SK-N-SH (cell line): Measurements from ENCODE around the gene XPR1. TPM values are rescaled to one million over a fixed set of nuclear protein-coding genes. Genes with fewer than 3 reads are reported as not detected.

Source experiments
- CTCF ChIA-PET: fragments of 300-600, 350-600 bp; formaldehyde crosslinking; extraction: SDS; loops from one replicate; lab custom pipeline; 2021; lab: Yijun Ruan, JAX
- POLR2A ChIA-PET: fragments of 350-600 bp; sonication (Branson Sonifier 250); formaldehyde crosslinking; extraction: SDS; loops from one replicate; lab custom pipeline; 2020; ENCODE audit warnings: antibody characterized with exemption, inconsistent platforms; lab: Yijun Ruan, JAX
- DNase-seq: peaks from one replicate; pipeline ENCODE4 v3.0.0; 2012
- H2AFZ ChIP-seq: fragments of 200-600 bp; sonication (generic); 2 replicates; pipeline ENCODE4 v1.8.1; 2016; ENCODE audit warnings: antibody characterized with exemption, mild to moderate bottlenecking, low read depth
- H3F3A ChIP-seq: fragments of 200-600 bp; sonication (generic); replicated peaks from 2 replicates; pipeline ENCODE3; 2016; ENCODE audit warnings: antibody characterized with exemption, mild to moderate bottlenecking; ENCODE audit not compliant: insufficient read depth
- H3K27ac ChIP-seq, 2 experiments: fragments of 200-500 bp in 1 of 2; fragments of 200-600 bp in 1 of 2; sonication (Bioruptor generic) in 1 of 2; sonication (generic), shearing (Covaris generic) in 1 of 2; 2 replicates each; pipeline versions ENCODE4 v1.5.1 to v1.6.1; 2014 to 2016; ENCODE audit warnings: low read depth in 2 of 2, inconsistent platforms in 1 of 2, low read length in 1 of 2, mild to moderate bottlenecking in 1 of 2, mixed read lengths in 1 of 2
- H3K27me3 ChIP-seq: fragments of 200-600 bp; sonication (generic), shearing (Covaris generic); 2 replicates; pipeline ENCODE4 v1.6.1; 2016; ENCODE audit warnings: mixed run types; ENCODE audit not compliant: insufficient read depth
- H3K36me3 ChIP-seq, 2 experiments: fragments of 200-500 bp in 1 of 2; fragments of 200-600 bp in 1 of 2; sonication (Bioruptor generic) in 1 of 2; sonication (generic) in 1 of 2; replicated peaks in 1 of 2; 2 replicates each; pipeline versions ENCODE3 to v1.5.1; 2014 to 2016; ENCODE audit warnings: low read length in 1 of 2, mild to moderate bottlenecking in 1 of 2; ENCODE audit not compliant: insufficient read depth in 2 of 2, control insufficient read depth in 1 of 2
- H3K4me1 ChIP-seq, 2 experiments: fragments of 200-500 bp in 1 of 2; fragments of 200-600 bp in 1 of 2; sonication (Bioruptor generic) in 1 of 2; sonication (generic), shearing (Covaris generic) in 1 of 2; 2 replicates each; pipeline versions ENCODE4 v1.5.1 to v1.6.1; 2014 to 2016; ENCODE audit warnings: low read depth in 1 of 2, low read length in 1 of 2, mixed run types in 1 of 2; ENCODE audit not compliant: insufficient read depth in 2 of 2, control insufficient read depth in 1 of 2
- H3K4me2 ChIP-seq: fragments of 200-600 bp; sonication (generic), shearing (Covaris generic); 2 replicates; pipeline ENCODE4 v1.6.1; 2017; ENCODE audit warnings: mixed run types
- H3K4me3 ChIP-seq, 2 experiments: fragments of 200-500 bp in 1 of 2; fragments of 200-600 bp in 1 of 2; sonication (Bioruptor generic) in 1 of 2; sonication (generic), shearing (Covaris generic) in 1 of 2; 2 replicates each; pipeline versions ENCODE4 v1.5.1 to v1.8.1; 2014 to 2016; ENCODE audit warnings: low read depth in 2 of 2, inconsistent platforms in 1 of 2, low read length in 1 of 2, mild to moderate bottlenecking in 1 of 2, mixed read lengths in 1 of 2, moderate library complexity in 1 of 2
- H3K79me2 ChIP-seq: fragments of 200-600 bp; sonication (generic); 2 replicates; pipeline ENCODE4 v1.8.1; 2017; ENCODE audit warnings: mild to moderate bottlenecking; ENCODE audit not compliant: insufficient read depth
- H3K9ac ChIP-seq: fragments of 200-600 bp; sonication (generic); 2 replicates; pipeline ENCODE4 v1.6.1; 2017; ENCODE audit warnings: mixed run types
- H3K9me2 ChIP-seq: fragments of 200-600 bp; sonication (generic); 2 replicates; pipeline ENCODE4 v1.6.1; 2017; ENCODE audit warnings: mixed run types
- H3K9me3 ChIP-seq: fragments of 200-600 bp; sonication (generic); 2 replicates; pipeline ENCODE4 v1.6.1; 2017; ENCODE audit warnings: mixed run types, mild to moderate bottlenecking, moderate library complexity
- H4K20me1 ChIP-seq: fragments of 200-600 bp; sonication (generic); 2 replicates; pipeline ENCODE4 v1.6.1; 2017; ENCODE audit warnings: mild to moderate bottlenecking, mixed run types; ENCODE audit not compliant: insufficient read depth
- CTCF ChIP-seq: fragments of 200-600 bp; sonication (generic); IDR thresholded peaks from 2 replicates; pipeline ENCODE4 v1.6.1; 2017; ENCODE audit warnings: antibody characterized with exemption, mild to moderate bottlenecking, moderate library complexity
- EP300 ChIP-seq, 2 experiments: IDR thresholded peaks; 2 replicates each; pipeline versions ENCODE4 v1.4.0 to v1.6.1; 2012; ENCODE audit warnings: borderline replicate concordance in 1 of 2, low read depth in 1 of 2, low read length in 1 of 2
- FOXM1 ChIP-seq: IDR thresholded peaks from 2 replicates; pipeline ENCODE4 v1.4.0; 2012; ENCODE audit warnings: low read depth, mild to moderate bottlenecking
- GABPA ChIP-seq: IDR thresholded peaks from 2 replicates; pipeline ENCODE4 v1.4.0; 2012; ENCODE audit warnings: low read depth, mild to moderate bottlenecking
- GATA2 ChIP-seq: sonication (generic); formaldehyde crosslinking; IDR thresholded peaks from 2 replicates; pipeline ENCODE4 v1.5.0; 2020; ENCODE audit warnings: mild to moderate bottlenecking, missing genetic modification reagents
- IRF3 ChIP-seq: fragments of 150-350 bp; IDR thresholded peaks from 2 replicates; pipeline ENCODE4 v1.6.1; 2016; ENCODE audit warnings: mild to moderate bottlenecking, low read depth, low read length
- MEF2A ChIP-seq: IDR thresholded peaks from 2 replicates; pipeline ENCODE4 v1.4.0; 2012; ENCODE audit warnings: low read depth, borderline replicate concordance
- RCOR1 ChIP-seq: fragments of 150-350 bp; IDR thresholded peaks from 2 replicates; pipeline ENCODE4 v1.6.1; 2017; ENCODE audit warnings: antibody characterized with exemption, low read length
- RXRA ChIP-seq: IDR thresholded peaks from 2 replicates; pipeline ENCODE4 v1.4.0; 2012; ENCODE audit warnings: low read depth, mild to moderate bottlenecking, borderline replicate concordance
- SIN3A ChIP-seq: IDR thresholded peaks from 2 replicates; pipeline ENCODE4 v1.6.1; 2012; ENCODE audit warnings: low read depth, mild to moderate bottlenecking, low read length, moderate library complexity, borderline replicate concordance
- SMC3 ChIP-seq: IDR thresholded peaks from 2 replicates; pipeline ENCODE4 v1.6.1; 2012; ENCODE audit warnings: low read depth, low read length, improper control_type of control experiment
- TCF12 ChIP-seq: IDR thresholded peaks from 2 replicates; pipeline ENCODE4 v1.4.0; 2012
- WGBS: methylation state at CpG from one replicate; pipeline ENCODE4 v1.1.6; 2017; ENCODE audit warnings: low lambda C conversion rate; 5-methylcytosine and 5-hydroxymethylcytosine counted together
- polyA plus RNA-seq, 3 experiments: library from polyadenylated mRNA; depleted of rRNA; stranded (reverse); fragments of >200 nt; gene quantifications; 2 replicates each; pipeline ENCODE4 v1.2.3, GENCODE V29; 2012
- TF ChIP-seq, protein P1 (sequence below): IDR thresholded peaks from 2 replicates; pipeline ENCODE4 v1.6.1; 2012; ENCODE audit warnings: mild to moderate bottlenecking, low read depth, low read length, moderate library complexity
- TF ChIP-seq, protein P2 (sequence below): IDR thresholded peaks from 2 replicates; pipeline ENCODE4; 2012

Gene XPR1
- polyA plus RNA-seq, 1 of the 3 experiments (the other 2 are of a cell fraction), result 7.9 TPM

DNA sequence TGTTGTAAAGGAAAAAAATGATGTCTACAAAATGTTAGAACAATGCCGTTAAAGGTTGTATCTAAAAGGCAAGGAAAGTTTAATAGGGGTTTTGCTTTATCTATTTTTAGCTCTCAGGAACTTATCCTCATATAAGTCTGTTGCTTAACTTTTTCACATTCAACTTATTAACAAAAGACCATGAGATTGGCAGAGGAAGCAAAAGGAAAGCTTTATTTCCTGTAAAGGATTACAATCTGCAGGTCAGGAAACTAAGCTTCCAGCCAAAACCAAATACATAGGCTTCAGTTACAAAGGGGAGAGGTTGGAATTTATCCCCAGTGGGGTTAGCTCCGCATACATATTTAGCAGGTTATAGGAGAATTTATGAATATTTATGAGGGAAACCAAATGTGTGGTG lies 222.2 kb downstream of the XPR1 start:
- 83% methylated on average over 2 of the region's 2 CpGs for WGBS
- Histone ChIP-seq H2AFZ (no peak overlapping the region), H3K27me3 (no peaks in the 10 kb centered on the region), H4K20me1 (no peaks in the 10 kb centered on the region), H3K4me3 (no peak overlapping the region), H3K4me2 (no peak overlapping the region), H3K4me1 (peaks cover 6 to 13% of the 10 kb centered on the region in 2 experiments; a peak in 3 of 4 replicates), H3K9ac (no peak overlapping the region), H3K36me3 (peaks cover 3 to 7% of the 10 kb centered on the region in 2 experiments), H3F3A (no peaks in the 10 kb centered on the region), H3K9me2 (no peaks in the 10 kb centered on the region), H3K9me3 (no peaks in the 10 kb centered on the region), H3K79me2 (no peaks in the 10 kb centered on the region), H3K27ac (peak overlapping the region in 1 of 2 experiments; percentile 47; a peak in 1 of 4 replicates)
- CTCF ChIA-PET, result interaction anchor here (0.9 to 11.9 kb wide), 9 partner anchors 9 to 339 kb away, joined by 3 to 213 read pairs (median 5); no protein-coding TSS in a partner anchor
- no peak for TF ChIP-seq EP300 (IDR thresholded peaks at IDR 0.05; ENCODE audit: borderline replicate concordance in 1 of 2, low read depth in 1 of 2, low read length in 1 of 2)
- TF ChIP-seq RXRA, result no peak
- no peak for TF ChIP-seq SIN3A
- no peak for TF ChIP-seq IRF3
- no peak for TF ChIP-seq CTCF
- TF ChIP-seq GATA2, result no peak
- no peak for TF ChIP-seq MEF2A
- TF ChIP-seq, protein P1, sequence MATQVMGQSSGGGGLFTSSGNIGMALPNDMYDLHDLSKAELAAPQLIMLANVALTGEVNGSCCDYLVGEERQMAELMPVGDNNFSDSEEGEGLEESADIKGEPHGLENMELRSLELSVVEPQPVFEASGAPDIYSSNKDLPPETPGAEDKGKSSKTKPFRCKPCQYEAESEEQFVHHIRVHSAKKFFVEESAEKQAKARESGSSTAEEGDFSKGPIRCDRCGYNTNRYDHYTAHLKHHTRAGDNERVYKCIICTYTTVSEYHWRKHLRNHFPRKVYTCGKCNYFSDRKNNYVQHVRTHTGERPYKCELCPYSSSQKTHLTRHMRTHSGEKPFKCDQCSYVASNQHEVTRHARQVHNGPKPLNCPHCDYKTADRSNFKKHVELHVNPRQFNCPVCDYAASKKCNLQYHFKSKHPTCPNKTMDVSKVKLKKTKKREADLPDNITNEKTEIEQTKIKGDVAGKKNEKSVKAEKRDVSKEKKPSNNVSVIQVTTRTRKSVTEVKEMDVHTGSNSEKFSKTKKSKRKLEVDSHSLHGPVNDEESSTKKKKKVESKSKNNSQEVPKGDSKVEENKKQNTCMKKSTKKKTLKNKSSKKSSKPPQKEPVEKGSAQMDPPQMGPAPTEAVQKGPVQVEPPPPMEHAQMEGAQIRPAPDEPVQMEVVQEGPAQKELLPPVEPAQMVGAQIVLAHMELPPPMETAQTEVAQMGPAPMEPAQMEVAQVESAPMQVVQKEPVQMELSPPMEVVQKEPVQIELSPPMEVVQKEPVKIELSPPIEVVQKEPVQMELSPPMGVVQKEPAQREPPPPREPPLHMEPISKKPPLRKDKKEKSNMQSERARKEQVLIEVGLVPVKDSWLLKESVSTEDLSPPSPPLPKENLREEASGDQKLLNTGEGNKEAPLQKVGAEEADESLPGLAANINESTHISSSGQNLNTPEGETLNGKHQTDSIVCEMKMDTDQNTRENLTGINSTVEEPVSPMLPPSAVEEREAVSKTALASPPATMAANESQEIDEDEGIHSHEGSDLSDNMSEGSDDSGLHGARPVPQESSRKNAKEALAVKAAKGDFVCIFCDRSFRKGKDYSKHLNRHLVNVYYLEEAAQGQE, result no peak
- TF ChIP-seq RCOR1, result no peak
- TF ChIP-seq TCF12, result no peak
- no peak for TF ChIP-seq FOXM1
- no peak for TF ChIP-seq GABPA
- TF ChIP-seq, protein P2, sequence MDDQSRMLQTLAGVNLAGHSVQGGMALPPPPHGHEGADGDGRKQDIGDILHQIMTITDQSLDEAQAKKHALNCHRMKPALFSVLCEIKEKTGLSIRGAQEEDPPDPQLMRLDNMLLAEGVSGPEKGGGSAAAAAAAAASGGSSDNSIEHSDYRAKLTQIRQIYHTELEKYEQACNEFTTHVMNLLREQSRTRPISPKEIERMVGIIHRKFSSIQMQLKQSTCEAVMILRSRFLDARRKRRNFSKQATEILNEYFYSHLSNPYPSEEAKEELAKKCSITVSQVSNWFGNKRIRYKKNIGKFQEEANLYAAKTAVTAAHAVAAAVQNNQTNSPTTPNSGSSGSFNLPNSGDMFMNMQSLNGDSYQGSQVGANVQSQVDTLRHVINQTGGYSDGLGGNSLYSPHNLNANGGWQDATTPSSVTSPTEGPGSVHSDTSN, result no peak
- TF ChIP-seq SMC3, result no peak
- DNase-seq, result no peak
- POLR2A ChIA-PET, result no interaction called here
